Stimulated activated CD4-positive, alpha-beta T cell treated with anti-CD3 and anti-CD28 coated beads, Interleukin-2, amount 100 ng/mL, for 48 hours (primary cell): Measurements from ENCODE around the gene PTGFRN.
"Not testable (repeated sequence)": the region's sequence is repeated elsewhere in the genome, so short reads cannot be mapped to it uniquely, and the experiment has no call there.

Experiments
- DNase-seq, 2 donors: peaks; one replicate each; pipeline ENCODE4 v3.0.0-alpha.2; 2020

The PTGFRN gene

DNA sequence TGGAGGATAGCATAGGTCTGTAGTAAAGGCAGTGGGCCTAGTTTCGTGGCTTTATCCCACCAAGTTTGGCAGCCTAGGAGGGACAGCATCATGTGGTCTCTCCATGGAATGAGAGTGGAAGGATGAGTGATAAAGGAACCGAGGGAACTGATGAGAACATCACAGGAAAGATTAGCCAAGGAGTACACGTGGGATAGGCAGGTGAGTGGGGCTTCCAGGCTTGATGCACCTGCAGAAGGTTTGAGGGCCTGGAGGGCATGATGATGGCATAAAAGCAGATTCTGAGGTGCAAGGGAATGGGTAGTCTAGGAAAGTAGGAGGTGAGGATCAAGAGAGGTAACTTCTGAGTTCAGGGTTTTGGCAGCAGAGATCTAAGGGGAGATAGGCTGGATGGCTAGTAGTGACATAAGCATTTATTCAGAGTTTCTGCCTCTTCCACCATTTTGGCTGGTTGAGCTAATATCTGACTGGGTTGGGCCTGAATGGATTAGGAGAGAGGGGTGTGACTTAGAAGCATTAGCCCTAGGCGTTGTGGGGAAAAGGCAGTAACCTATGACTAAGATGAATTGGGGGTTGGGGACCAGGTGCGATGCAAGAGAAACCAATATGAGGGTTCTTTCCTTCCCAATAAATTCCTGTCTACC lies 9.1 kb downstream of the PTGFRN start:
- DNase-seq = no peak

DNA sequence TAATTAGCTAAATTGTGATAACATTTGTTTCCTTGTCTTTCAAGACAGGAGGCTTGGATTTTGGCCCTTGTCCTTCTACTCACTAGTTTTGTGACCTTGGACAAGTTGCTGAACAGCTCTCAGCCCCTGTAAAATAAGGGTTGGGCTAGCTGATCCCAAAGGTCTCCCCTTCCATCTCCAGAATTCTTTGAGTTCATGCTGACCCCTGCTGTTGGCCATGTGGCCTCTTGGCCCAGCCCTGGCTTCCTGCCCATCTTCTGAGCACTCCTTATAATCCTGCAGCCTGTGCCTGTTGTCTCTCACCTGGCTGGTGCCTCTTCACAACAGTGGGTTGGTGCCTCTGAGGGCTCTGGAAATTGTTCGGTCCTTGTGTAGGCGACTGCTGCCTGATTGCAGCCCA lies 10.1 kb downstream of the PTGFRN start:
- DNase-seq = no peak

DNA sequence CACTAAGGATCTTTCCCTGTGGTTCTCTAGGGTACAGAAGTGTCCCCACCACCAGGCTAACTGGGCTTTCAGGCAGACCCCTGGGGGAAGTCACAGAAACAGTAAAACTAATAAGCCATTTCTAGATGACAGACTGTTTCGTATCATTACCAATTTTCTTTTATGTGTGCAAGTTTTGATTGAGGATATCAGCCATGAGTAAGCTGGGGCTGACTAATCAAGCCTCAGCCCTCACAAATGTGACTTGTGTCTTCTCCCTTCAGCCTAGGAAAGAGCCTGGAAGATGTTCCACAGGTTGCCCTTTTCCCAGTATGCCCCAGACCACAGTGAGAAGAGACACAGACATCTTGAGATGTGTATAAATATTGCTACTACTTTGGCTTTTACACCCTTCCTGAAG lies 10.5 kb downstream of the PTGFRN start:
- DNase-seq = no peak

DNA sequence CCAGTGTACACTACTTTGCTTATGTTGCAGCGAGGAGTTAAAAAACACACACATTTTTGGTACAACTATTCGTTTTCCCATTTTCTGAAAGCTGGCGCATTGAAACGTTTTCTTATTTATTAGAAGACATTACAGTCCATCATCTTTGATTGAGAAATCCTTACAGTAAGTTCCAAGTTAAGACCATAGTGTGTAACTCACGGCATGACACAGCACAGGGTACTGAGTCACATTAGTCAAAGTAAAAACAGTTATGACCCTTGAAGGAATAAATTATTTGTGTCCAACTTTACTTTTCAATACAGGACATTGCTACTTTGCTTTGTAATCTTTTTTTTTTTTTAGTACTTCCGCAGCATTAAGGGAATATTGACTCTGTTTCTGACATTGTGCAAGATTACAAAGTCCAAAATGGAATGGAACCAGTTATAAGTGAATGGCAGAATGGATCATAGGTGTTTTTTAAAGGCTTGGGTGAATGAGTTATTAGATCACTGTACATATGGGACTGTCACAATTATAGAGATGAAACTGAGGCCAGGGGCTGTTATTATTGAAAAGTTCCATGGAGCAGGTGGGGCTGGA lies 11.7 kb downstream of the PTGFRN start:
- no peak for DNase-seq

DNA sequence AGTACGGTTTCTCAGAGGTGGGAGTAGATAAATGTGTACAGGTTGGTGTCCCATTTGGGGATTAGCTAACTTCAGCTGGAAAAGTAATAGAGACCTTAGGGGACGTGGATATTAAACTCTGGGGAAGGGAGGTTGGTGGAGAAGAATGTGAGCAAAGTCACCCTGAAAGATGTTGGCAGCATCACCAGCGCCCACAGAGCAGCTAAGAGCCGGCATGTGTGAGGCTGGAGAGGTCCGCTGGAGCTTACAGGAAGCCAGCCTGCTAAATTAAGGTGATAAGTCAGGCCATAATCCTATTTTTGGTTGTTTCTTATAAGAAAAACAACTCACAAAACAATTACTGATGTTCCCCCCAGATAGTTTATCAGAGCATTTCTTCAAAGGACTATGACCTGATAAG lies 12.2 kb downstream of the PTGFRN start:
- DNase-seq = no peak

DNA sequence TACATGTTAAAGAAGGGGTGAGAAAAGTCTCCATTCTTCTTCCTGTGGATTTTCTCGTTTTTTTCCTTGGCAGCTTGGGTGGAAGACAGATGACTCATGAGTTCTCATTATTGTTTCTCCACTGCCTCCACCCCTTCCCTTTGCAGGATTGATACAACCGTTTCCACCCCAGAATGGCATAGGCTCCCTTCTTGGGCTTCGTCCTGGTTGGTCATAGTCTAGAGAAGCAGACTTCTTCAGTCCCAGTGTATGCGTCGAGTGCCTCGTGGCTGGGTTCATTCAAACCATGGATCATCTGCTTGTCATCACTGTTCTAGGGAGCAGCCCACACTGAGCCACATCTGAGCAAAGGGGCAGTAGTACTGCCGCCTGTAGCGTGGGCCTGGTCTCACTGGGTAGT lies 13.7 kb downstream of the PTGFRN start:
- no peak for DNase-seq

DNA sequence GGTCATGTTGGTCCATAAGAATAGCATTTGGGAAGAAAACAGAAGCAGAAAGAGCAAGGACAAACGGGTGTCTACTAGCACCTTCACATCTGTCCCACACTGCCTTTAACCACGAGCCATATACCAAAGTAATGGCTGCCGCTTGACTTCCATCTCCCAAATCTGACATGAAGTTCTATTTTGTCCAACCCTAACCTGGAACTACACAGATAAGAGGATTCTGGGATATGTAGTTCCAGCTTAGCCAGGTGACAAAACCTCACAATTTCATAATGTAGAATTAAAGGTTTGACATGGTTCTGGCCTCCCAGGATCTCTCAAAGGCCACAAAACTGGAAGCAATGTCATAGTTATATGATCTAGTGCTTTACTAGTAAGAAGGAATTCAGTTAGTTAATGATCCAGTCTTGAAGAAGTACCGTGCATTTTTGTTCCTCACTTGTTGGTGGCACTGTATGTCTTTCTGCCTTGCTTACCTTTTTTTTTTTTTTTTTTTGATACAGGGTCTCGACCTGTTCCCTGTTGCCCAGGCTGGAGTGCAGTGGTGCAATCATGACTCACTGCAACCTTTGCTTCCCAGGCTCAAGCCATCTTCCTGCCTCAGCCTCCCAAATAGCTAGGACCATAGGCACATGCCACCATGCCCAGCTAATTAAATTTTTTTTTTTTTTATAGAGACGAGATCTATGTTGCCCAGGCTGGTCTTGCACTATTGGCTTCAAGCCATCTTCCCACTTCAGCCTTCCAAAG lies 17.5 kb downstream of the PTGFRN start:
- no peak for DNase-seq

DNA sequence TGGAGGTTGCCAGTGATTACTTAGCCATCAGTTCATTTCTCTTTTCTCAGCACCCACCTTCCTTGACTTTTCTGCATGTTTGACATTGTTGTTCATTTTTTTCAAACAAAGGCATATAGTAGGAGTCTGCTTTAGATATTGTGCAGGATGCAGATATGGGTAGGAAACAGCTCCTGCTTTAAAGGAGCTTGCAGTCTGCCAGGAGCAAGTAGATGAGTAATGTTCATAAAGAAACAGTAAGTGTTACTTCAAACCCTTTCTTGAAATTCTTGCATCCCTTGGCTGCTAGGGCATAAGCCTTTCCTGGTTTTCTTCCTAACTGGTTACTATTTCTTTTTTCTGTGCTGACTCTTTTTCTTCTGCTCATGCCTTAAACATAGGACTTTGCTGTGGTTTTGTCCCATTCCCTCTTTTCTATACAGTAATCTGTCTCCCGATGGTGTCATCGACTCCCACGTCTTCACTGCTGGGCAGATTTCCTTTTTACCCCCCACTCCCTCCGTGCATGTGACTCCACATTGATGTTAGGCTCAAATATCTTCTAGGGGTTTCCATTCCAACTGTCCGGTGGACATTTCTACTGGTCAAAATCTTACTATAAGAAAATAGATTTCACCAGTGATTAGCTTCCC lies 20.4 kb downstream of the PTGFRN start:
- no peak for DNase-seq

DNA sequence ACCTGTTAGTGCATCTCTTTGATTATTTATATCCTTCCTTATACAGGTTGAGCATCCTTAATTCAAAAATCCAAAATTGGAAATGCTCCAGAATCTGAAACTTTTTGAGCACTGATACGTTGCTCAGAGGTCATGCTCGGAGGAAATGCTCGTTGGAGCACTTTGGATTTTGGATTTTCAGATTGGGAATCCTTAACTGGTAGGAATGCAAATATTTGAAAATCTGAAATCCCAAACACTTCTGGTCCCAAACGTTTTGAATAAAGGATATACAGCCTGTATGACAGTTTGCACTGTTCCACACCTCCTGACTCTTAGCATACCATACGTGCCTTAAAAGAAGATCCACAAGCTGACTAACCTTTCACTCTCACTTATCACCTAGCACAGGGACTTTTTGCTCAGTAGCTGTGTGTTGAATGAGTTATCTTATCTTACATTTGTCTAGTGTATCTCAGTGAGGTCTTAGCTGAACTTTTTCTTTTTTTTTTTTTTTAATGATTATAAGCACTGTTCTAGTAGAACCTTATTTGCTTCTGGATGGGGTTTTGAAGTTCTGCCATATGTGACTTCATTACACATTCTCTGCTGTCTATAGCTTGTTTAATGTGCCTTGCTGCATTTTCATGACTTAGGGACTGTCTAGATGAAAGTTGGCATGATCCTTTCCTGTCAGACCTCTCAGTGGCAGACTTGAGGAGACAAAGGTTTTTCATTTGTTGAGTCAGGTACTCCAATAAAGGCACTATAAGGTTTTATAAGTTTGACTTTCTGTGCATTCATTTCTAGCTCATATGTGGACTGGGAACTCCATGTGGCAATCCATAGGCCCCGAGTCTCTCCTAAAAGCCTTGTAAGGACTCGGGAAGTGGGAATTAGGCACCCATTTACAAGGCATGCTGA lies 21.6 kb downstream of the PTGFRN start:
- no peak for DNase-seq

DNA sequence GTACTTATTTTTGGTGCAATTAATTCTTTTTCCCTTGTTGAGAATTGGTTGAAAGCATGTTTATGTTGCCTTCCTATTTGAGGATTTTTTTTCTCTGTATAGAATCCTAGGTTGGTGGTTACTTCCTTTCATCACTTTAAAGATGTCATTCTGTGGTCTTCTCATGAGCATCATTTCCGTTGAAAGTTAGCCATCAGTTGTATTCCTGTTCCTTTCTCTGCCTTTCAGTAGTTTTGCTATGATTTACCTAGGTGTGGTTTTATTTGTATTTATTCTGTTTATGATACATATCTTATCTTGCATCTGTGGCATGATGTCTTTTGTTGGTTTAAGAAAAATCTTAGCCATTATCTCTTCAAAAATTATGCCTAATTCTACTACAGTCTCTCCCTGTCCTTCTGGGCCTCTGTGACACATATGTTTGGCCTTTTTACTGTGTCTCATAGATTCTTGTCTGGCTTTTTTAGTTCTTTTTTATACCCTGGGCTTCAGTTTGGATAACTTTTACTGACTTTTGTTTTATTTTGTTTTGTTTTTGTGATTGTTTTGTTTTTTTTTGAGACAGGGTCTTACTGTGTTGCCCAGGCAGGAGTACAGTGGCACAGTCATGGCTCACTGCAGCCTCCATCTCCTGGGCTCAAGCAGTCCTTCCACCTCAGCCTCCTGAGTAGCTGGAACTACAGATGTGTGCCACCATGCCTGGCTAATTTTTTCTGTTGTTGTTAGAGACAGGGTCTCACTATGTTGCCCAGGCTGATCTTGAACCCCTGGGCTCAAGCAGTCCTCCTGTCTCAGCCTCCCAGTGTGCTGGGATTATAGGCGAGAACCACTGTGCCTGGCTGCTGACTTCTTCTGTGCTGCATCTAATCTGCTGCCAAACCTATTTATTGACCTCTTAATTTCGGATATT lies 24.1 kb downstream of the PTGFRN start:
- DNase-seq = no peak

DNA sequence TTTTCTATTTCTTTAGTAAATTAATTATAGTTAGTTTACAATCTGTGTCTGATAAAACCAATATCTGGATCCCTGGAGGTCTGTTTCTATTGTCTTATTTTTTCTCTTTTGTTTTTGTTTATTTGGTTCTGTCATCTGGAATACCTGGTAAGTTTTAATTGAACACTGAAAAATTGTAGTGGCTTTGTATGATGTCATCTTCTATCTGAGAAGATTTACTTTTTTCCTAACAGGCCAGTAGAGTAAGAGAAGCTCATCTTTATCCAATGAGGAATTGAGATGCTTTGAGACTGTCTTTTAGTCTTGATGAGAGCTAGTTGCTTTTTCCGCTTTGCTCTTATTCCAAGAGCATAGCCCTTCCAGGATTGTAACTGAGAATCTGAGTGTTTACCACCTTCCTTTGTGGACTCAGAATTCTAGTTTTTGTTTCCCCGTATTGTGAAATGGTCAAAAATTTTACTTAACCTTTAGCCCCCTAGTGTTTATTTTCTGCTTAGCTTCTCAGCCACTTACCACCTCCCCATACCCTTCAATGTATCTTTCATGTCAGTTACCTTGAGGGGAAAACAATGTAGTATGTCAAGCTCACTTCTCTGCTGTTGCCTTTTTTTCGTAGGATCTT lies 25.0 kb downstream of the PTGFRN start:
- DNase-seq = no peak

DNA sequence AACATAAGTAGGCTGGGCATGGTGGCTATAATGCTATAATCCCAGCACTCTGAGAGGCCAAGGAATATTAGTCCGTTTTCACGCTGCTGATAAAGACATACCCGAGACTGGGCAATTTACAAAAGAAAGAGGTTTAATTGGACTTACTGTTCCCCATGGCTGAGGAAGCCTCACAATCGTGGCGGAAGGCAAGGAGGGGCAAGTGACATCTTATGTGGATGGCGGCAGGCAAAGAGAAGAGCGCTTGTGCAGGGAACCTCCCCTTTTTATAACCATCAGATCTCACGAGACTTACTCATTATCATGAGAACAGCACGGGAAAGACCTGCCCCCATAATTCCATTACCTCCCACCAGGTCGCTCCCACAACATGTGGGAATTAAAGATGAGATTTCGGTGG lies 28.5 kb downstream of the PTGFRN start:
- DNase-seq = no peak

DNA sequence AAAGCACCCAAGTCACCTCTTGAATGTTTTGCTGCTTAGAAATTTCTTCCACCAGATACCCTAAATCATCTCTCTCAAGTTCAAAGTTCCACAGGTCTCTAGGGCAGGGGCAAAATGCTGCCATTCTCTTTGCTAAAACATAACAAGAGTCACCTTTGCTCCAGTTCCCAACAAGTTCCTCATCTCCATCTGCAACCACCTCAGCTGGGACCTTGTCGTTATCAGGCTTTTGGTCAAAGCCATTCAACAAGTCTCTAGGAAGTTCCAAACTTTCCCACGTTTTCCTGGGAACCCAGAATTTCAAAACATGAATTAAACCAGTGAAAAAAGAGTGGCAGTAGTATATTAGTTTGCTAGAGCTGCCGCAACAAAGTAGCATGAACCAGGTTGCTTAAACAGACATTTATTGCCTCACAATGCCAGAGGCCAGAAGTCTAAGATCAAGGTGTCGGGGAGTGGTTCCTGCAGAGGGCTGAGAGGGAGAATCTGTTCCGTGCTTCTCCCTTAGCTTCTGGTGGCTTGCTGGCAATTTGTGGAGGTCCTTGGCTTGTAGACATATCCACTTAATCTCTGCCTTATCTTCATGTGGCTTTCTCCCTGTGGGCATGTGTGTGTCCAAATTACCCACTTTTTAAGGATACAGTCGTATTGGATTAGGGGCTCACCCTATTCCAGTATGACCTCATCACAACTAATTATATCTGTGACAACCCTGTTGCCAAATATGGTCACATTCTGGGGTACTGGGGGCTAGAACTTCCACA lies 30.2 kb downstream of the PTGFRN start:
- DNase-seq = not testable (repeated sequence)

DNA sequence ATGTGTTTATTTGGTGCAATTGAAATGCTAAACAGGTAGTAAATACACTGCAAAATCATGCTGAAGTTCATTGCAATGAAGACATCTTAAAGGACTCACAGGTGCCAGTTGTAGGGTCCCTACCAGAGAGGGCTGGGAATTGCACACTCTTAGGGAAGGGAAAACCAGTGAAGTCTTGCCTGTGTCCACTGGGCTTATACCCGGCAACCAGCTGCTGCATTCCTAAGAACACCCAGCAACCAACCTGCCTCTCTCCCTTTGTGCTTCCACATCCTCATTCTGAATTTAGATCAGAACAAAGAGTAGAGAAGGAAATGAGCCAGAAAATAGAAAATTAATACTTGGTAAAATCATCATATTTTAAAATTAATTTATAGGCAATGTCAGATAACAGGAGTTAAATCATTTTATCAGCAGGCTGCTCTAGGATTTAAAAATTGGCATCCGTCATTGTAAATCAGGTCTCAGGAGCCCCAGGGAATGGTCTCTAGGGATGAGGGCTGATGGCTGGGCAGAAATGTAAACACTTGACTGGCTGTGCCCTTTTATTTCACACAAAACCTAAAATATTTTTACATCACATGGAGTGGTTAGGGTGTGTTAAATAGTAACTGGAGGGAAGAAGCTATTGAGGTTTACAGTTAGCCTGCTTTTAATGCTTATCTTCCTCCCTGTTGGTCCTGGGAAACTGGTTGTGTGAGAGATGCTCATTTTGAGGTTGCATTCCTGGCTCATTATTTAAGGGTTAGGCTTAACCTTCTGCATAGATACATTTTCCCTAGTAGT lies 31.3 kb downstream of the PTGFRN start:
- DNase-seq = no peak

DNA sequence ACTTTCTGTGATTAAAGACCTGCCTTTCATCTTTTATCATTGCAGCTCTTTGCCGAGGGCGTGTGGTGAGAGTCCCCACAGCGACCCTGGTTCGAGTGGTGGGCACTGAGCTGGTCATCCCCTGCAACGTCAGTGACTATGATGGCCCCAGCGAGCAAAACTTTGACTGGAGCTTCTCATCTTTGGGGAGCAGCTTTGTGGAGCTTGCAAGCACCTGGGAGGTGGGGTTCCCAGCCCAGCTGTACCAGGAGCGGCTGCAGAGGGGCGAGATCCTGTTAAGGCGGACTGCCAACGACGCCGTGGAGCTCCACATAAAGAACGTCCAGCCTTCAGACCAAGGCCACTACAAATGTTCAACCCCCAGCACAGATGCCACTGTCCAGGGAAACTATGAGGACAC lies 32.0 kb downstream of the PTGFRN start:
- no peak for DNase-seq

DNA sequence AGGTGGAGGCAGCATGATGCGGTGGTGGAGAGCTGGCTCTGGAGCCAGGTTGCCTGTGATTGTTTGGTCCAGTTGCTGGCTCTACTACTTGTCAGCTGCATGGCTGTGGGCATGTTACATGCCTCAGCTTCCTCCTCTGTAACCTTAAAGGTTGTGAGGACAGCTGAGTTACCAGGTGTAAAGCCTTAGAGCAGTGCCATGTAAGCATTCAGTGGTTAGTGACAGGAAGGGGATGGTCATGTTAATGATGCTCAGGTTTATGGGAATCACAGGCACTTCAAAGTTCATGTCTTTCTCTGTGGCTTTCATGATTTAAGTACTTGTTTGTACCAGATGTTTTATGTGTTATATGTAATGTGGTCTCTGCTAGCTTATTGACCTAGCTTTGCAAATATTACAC lies 32.6 kb downstream of the PTGFRN start:
- DNase-seq = no peak

DNA sequence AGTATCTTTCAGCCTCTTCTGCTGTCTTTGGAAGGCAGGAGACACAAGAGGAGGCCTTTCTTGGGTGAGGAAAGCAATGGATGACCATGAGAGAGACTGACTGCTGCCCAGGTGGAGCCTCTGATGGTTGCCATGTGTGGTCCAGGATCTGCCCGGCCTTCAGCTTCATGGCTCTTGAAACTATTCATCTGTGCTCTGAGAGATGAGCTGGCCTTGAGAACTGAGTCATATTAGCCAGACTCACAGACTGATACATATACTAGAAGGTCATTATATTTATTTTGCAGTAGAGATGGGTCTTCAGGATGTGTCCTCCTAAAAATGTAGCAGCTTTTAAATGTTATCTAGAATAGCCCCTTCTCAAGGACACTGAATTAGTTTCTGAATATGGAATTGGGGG lies 33.7 kb downstream of the PTGFRN start:
- DNase-seq = no peak

DNA sequence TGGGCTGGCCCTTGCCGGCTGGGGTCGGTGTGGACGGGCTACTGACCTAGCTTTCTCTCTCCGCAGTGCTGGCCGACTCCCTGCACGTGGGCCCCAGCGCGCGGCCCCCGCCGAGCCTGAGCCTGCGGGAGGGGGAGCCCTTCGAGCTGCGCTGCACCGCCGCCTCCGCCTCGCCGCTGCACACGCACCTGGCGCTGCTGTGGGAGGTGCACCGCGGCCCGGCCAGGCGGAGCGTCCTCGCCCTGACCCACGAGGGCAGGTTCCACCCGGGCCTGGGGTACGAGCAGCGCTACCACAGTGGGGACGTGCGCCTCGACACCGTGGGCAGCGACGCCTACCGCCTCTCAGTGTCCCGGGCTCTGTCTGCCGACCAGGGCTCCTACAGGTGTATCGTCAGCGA lies 34.9 kb downstream of the PTGFRN start:
- no peak for DNase-seq

DNA sequence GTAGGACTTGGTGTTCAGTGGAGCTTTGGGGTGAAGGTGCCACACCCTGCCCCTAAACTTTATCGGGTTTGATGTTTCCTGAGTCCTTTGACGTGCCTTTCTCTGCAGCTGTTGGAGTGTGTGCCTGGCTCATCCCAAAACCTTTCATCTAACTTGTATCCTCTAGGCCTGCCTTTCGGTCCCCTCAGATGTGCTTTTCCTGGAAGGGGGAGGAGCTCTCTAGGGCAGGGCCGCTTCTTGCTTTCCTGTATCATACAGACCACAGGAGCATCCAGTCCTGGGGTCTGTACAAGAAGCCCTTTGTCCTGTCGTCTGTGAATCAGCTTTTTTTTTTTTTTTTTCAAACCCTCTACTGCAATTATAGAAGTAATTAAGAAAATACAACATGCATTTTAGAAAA lies 35.7 kb downstream of the PTGFRN start:
- no peak for DNase-seq

DNA sequence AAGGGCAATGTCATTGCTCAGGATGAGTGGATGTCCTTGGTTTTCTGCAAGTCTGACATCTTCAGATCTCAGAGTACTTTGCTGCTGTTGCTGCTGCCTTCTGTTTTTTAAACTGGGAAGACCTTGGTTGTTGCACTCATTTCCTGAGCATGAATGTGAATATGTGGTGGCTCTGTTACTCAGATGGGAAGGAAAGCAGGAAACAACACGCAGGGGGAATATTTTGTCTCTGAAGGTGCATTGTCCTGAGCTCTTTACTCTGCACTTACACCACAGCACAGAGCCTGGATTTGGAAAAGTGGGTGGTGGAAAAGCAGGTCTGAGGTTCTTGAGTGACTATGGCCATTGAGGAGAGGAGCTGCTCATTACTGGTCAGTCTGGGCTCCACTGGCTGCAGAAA lies 36.3 kb downstream of the PTGFRN start:
- DNase-seq = no peak
